Measurements from ENCODE around the gene SOWAHA. TPM values are rescaled to one million over a fixed set of nuclear protein-coding genes. Genes with fewer than 3 reads are reported as not detected.
A peak's percentile ranks its signal among the peaks of the same experiment; 100 is the strongest.

The SOWAHA gene
- total RNA-seq, 1 donor from 2014 or later, result not detected

- H3K4me3 ChIP-seq, result peak overlapping the region; percentile 66
- peak overlapping the region; percentile 83 for H3K4me3 Mint-ChIP-seq
- no peak overlapping the region for H3K9ac ChIP-seq
- peak overlapping the region; percentile 88 for H3K4me2 ChIP-seq
- peak overlapping the region; percentile 99 for H2AFZ ChIP-seq (replicated peaks)
- H3K4me1 Mint-ChIP-seq, result peaks cover 5% of the 10 kb centered on the region
- H3K27me3 Mint-ChIP-seq (ENCODE audit: insufficient read depth, low read depth), result peaks cover 30% of the 10 kb centered on the region
- no peak for DNase-seq (ENCODE audit: low spot score)
- peaks cover 3% of the 10 kb centered on the region for H3F3A ChIP-seq (ENCODE audit: low read depth)
- H3K27ac Mint-ChIP-seq, result peak overlapping the region; percentile 69
- H4K20me1 ChIP-seq (ENCODE audit: low read depth), result no peaks in the 10 kb centered on the region
- H3K9me3 Mint-ChIP-seq, result peaks cover 2% of the 10 kb centered on the region
- no peaks in the 10 kb centered on the region for H3K36me3 ChIP-seq
- no peaks in the 10 kb centered on the region for H3K4me1 ChIP-seq
- no peak for TF ChIP-seq EZH2phosphoT487 (IDR thresholded peaks at IDR 0.05)
- TF ChIP-seq, protein P1, sequence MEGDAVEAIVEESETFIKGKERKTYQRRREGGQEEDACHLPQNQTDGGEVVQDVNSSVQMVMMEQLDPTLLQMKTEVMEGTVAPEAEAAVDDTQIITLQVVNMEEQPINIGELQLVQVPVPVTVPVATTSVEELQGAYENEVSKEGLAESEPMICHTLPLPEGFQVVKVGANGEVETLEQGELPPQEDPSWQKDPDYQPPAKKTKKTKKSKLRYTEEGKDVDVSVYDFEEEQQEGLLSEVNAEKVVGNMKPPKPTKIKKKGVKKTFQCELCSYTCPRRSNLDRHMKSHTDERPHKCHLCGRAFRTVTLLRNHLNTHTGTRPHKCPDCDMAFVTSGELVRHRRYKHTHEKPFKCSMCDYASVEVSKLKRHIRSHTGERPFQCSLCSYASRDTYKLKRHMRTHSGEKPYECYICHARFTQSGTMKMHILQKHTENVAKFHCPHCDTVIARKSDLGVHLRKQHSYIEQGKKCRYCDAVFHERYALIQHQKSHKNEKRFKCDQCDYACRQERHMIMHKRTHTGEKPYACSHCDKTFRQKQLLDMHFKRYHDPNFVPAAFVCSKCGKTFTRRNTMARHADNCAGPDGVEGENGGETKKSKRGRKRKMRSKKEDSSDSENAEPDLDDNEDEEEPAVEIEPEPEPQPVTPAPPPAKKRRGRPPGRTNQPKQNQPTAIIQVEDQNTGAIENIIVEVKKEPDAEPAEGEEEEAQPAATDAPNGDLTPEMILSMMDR (IDR thresholded peaks at IDR 0.05), result no peak
- no peak for TF ChIP-seq EZH2 (IDR thresholded peaks at IDR 0.05)
- H3K79me2 ChIP-seq (ENCODE audit: low read depth), result no peaks in the 10 kb centered on the region
- H3K27me3 ChIP-seq, result peaks cover 79% of the 10 kb centered on the region
- no peaks in the 10 kb centered on the region for H3K9me3 ChIP-seq (ENCODE audit: low read depth)
- peaks cover 3% of the 10 kb centered on the region for H3K36me3 Mint-ChIP-seq
- no peak overlapping the region for H3K27ac ChIP-seq
Measured at GRCh38 chr5:132831095-132831860, 18.2 kb downstream of the SOWAHA start.

GRCh38 chr5:132832612-132833011 is 19.5 kb downstream of the SOWAHA start:
- TF ChIP-seq EZH2 (IDR thresholded peaks at IDR 0.05) (no peak), EZH2phosphoT487 (IDR thresholded peaks at IDR 0.05) (no peak)
- TF ChIP-seq, protein P1 (IDR thresholded peaks at IDR 0.05), result no peak

GRCh38 chr5:132834057-132834456 is 21.0 kb downstream of the SOWAHA start:
- H3K79me2 ChIP-seq (ENCODE audit: low read depth), result no peaks in the 10 kb centered on the region
- no peak overlapping the region for H3K27ac ChIP-seq
- Mint-ChIP-seq H3K36me3 (peaks cover 2% of the 10 kb centered on the region), H3K4me3 (no peak overlapping the region), H3K27me3 (ENCODE audit: insufficient read depth, low read depth) (peaks cover 12% of the 10 kb centered on the region), H3K27ac (no peak overlapping the region), H3K9me3 (peaks cover 2% of the 10 kb centered on the region), H3K4me1 (peaks cover 5% of the 10 kb centered on the region)
- H2AFZ ChIP-seq (replicated peaks), result no peak overlapping the region
- no peak overlapping the region for H3K4me3 ChIP-seq
- no peaks in the 10 kb centered on the region for H3K36me3 ChIP-seq
- no peak overlapping the region for H3K9ac ChIP-seq
- H4K20me1 ChIP-seq (ENCODE audit: low read depth), result no peaks in the 10 kb centered on the region
- H3K9me3 ChIP-seq (ENCODE audit: low read depth), result no peaks in the 10 kb centered on the region
- H3F3A ChIP-seq (ENCODE audit: low read depth), result peaks cover 3% of the 10 kb centered on the region
- peaks cover 51% of the 10 kb centered on the region for H3K27me3 ChIP-seq
- DNase-seq (ENCODE audit: low spot score), result no peak
- no peak overlapping the region for H3K4me2 ChIP-seq
- no peak for TF ChIP-seq EZH2phosphoT487 (IDR thresholded peaks at IDR 0.05)
- TF ChIP-seq EZH2 (IDR thresholded peaks at IDR 0.05), result no peak
- TF ChIP-seq, protein P1 (IDR thresholded peaks at IDR 0.05), result no peak
- no peaks in the 10 kb centered on the region for H3K4me1 ChIP-seq

More at GRCh38 chr5:132832612-132833011, 19.5 kb downstream of the SOWAHA start:
- no peak overlapping the region for H3K4me3 ChIP-seq
- H3K36me3 ChIP-seq, result no peaks in the 10 kb centered on the region
- no peak for DNase-seq (ENCODE audit: low spot score)
- no peaks in the 10 kb centered on the region for H3K4me1 ChIP-seq
- no peak overlapping the region for H3K9ac ChIP-seq
- H3K27me3 Mint-ChIP-seq (ENCODE audit: insufficient read depth, low read depth), result peaks cover 17% of the 10 kb centered on the region
- no peak overlapping the region for H3K27ac Mint-ChIP-seq
- H3F3A ChIP-seq (ENCODE audit: low read depth), result peaks cover 3% of the 10 kb centered on the region
- no peak overlapping the region for H3K27ac ChIP-seq
- H3K4me1 Mint-ChIP-seq, result peaks cover 5% of the 10 kb centered on the region
- peaks cover 3% of the 10 kb centered on the region for H3K36me3 Mint-ChIP-seq
- H3K9me3 Mint-ChIP-seq, result peaks cover 2% of the 10 kb centered on the region
- no peak overlapping the region for H3K4me2 ChIP-seq
- H3K9me3 ChIP-seq (ENCODE audit: low read depth), result no peaks in the 10 kb centered on the region
- no peak overlapping the region for H3K4me3 Mint-ChIP-seq
- H4K20me1 ChIP-seq (ENCODE audit: low read depth), result no peaks in the 10 kb centered on the region
- H3K79me2 ChIP-seq (ENCODE audit: low read depth), result no peaks in the 10 kb centered on the region
- no peak overlapping the region for H2AFZ ChIP-seq (replicated peaks)
- peaks cover 66% of the 10 kb centered on the region for H3K27me3 ChIP-seq
